Measurements from ENCODE around the gene WDR6.

- TF ChIP-seq CTCF (IDR thresholded peaks at IDR 0.05; ENCODE audit: borderline replicate concordance, extremely low read depth, low read length, poor library complexity, severe bottlenecking) = no peak
- TF ChIP-seq EZH2 (IDR thresholded peaks at IDR 0.05; ENCODE audit: borderline replicate concordance, low read depth, low read length, severe bottlenecking) = no peak
Observed at GRCh38 chr3:49021213-49021812, 14.1 kb downstream of the WDR6 start.
